GM20000 (cell line): ENCODE measurements around the gene TK2.
A peak's percentile ranks its signal among the peaks of the same experiment; 100 is the strongest.

Experiments used
- DNase-seq: peaks from one replicate; pipeline ENCODE4 v3.0.0; 2012; ENCODE audit warnings: low spot score
- TF ChIP-seq, protein P1 (sequence below): IDR thresholded peaks from 2 replicates; pipeline ENCODE4 v1.5.1; 2012; ENCODE audit warnings: mild to moderate bottlenecking, control low read depth; ENCODE audit errors: extremely low read depth, missing control alignments

TK2 gene

DNA sequence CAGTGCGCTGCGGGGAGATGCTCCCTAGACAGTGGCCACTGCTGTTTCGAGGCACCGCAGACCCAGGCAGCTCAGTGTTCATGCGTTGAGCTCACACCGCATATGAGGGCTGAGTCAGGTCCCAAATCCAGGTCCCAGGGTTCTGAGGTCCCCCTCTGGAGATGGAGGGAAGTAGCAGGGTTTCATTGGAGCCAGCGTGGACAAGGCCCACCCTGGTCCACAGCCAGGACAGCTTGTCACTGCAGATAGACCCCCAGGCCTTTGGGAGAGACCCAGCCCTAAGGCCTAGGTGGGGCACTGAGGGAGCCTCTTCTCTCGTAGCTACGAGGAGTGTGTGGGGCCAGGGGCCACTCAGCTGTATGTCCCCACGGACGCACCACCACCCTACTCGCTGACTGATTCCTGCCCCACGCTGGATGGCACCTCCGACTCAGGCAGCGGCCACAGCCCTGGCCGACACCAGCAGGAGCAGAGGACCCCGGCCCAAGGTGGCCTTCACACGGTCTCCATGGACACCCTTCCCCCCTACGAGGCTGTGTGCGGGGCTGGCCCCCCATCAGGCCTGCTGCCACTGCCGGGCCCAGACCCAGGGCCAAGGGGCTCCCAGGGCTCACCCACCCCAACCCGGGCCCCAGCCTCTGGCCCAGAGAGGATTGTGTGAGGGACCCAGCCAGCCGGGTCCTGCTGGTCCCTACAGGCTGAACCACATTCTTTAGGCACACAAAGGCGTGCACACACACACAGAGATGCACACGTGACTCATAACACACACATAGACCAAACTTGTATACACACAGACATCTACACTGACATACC is 69.4 kb downstream of the TK2 start:
- no peak for DNase-seq

DNA sequence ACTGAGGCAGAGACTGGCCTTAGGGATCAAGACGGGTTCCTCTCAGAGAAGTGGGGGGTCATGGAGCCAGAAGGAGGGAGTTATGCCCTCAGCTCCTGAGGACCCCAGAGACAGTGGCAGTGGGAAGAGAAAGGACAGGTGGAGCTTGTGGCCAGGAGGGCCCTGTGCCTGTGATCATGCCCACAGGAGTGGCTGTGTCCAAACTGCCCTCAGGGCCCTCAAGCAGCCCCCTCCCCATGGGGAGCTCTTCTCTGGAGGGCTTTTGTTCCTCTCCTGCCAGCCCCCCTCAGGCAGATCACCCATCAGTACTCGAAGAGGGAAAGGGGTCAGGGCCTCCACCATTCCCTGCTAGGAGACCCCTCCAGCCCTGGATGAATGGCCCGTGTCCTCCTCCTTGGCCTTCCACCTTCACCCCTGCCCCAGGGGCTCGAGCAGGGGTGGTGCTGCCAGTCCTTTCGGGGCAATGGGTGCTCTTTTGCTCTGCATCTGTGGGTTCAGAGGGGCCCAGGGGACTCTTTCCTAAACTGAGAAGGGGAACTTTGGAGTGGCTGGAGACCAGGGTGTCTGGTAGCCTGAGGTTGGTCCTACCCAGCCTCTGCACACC is 70.2 kb downstream of the TK2 start:
- DNase-seq = no peak
- TF ChIP-seq, protein P1, sequence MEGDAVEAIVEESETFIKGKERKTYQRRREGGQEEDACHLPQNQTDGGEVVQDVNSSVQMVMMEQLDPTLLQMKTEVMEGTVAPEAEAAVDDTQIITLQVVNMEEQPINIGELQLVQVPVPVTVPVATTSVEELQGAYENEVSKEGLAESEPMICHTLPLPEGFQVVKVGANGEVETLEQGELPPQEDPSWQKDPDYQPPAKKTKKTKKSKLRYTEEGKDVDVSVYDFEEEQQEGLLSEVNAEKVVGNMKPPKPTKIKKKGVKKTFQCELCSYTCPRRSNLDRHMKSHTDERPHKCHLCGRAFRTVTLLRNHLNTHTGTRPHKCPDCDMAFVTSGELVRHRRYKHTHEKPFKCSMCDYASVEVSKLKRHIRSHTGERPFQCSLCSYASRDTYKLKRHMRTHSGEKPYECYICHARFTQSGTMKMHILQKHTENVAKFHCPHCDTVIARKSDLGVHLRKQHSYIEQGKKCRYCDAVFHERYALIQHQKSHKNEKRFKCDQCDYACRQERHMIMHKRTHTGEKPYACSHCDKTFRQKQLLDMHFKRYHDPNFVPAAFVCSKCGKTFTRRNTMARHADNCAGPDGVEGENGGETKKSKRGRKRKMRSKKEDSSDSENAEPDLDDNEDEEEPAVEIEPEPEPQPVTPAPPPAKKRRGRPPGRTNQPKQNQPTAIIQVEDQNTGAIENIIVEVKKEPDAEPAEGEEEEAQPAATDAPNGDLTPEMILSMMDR = no peak

More for the DNA sequence above, 69.4 kb downstream of the TK2 start:
- TF ChIP-seq, protein P1 = no peak

DNA sequence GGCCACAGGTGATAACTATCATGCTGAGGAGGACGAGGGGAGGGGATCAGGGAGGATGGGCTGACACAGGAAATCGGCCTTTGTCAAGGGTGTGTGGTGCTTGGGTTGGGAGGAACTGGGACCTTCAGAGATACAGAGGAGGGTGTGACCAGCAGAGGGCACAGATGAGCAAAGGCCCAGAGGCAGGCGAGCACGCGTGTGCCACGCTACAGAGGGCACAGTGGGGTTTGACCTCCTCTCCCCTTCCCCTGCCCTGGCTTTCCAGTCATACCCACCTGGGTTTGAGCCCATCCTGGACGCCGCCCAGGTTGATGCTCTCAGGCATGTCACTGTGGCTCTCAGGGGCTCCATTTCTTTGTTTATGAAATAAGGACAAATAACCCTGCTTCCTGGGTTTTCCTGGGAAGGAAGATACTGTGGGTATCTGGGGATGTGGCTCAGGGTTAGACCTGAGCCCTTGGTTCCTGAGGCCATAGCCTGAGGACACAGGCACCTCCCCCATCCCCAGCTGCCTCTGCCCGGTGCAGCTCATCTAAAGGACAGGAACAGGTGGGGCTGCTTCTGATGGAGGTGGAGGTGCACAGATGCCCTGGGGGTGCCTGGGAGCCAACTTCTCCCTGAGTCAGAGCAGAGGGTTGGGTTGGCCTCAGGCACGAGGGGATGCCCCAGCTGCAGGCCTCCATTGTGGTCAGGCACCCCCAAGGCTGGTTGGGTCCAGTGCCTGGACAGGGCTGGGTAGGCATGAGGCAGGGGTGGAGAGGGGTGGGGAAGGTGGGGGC is 71.0 kb downstream of the TK2 start:
- DNase-seq = peak; percentile 86
- TF ChIP-seq, protein P1 = peak; percentile 86

DNA sequence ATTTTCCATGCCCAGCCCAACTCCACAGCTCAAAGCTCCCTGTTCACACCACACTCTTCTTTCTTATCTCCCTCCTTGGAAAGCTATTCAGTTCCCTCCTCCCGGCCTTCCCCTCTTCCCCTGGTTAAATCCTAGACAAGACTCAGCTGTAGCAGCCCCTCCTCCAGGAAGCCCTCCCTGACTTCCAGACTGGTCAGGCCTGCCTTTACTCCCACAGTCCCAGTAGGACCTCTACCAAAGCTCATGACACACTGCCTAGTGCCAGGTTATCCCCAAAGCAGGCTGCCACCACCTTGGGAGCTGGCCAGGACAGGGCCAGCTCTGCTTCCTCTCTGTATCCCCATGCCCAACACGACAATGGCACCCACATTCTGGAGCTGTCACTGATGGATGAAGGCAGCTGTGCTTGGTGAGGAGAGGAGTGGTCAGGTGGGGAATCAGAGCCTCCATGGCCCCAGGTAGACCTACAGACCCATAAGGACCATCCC is 72.8 kb downstream of the TK2 start:
- no peak for DNase-seq
- TF ChIP-seq, protein P1 = no peak

DNA sequence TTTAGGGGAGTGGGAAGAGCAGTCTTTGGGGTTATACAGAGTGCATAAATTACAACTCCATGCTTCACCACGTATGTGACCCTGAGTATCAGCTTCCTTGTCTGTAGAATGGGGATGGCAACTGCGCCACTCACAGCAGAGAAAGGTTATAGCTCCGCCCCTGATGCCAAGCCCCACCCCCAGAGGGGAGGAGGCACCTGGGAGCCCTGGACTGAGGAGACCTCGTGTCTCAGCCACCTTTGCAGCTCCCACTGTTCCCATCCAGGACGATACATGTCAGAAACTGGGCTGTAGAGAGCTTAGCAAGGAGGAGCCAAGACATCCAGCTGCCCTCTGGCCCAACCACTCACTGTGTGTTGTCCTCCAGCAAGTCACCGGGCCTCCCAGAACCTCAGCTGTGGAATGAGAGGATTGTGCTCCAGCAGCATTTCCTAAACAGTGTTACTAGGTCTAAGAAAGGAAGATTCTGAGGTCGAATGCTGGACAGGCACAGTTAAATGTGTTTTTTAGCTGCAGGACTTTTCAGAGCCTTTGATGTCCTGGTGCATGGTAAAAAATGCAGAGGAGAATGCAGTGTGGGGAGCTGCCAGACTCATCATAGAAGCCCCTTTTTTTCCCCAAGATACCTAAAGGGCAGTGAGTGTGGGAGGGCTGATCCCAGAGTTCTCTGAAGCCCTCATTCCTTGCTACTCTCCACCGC is 73.4 kb downstream of the TK2 start:
- DNase-seq = peak; percentile 47
- TF ChIP-seq, protein P1 = no peak

DNA sequence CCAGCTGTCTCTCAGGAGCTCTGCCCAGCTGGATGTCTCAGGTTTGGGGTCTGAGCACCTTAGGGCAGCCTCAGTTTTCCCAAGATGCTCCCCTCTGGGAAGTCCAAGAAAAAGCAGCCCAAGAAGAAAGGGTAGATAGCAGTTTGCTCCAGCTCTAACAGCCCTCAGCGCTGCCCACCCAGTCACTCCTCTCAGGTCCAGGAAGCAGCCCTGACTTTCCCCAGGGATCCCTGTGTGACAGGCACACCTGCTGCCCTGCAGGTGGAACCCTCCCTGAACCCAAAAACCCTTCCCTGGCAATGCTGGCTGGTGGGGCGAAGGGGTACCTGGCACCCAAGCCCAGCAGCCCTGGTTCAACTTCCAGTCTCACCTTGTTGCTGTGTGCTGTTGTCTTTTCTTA is 74.7 kb downstream of the TK2 start:
- TF ChIP-seq, protein P1 = no peak

More for the DNA sequence above, 74.7 kb downstream of the TK2 start:
- no peak for DNase-seq
